HG03342 (cell line): ENCODE results near the gene RNF113B.

Experiments
- ATAC-seq: cut with Tn5 transposase; IDR thresholded peaks from one replicate; pipeline ENCODE4 v1.9.1; 2021; ENCODE audit warnings: mild to moderate bottlenecking, moderate library complexity; ENCODE audit not compliant: unreplicated experiment

RNF113B gene

GRCh38 chr13:98176777-98177608 lies at the start of gene RNF113B:
TSS of gene RNF113B (minus strand) at chr13:98177269. CDS start at chr13:98177236, 33 bp downstream.
- ATAC-seq = no peak

DNA sequence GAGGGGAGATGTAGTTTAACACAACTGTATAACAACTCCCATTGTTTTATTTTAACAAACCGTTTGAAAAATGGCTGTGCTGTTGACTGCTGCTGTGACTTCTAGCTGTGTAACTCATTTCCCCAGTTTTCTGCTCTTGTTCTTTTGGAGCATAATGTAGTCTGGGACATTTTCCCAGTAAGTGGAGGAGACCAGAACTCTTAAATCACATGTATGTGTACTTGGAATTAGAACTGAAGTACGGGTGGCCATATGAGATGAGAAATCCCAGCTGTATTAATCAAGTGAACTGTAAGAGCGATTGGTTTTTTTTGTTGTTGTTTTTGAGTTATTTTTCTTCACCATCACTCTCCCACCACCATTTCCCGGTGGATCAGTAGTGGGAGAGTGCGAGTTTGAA lies 49.4 kb upstream of the RNF113B start:
- ATAC-seq = no peak

DNA sequence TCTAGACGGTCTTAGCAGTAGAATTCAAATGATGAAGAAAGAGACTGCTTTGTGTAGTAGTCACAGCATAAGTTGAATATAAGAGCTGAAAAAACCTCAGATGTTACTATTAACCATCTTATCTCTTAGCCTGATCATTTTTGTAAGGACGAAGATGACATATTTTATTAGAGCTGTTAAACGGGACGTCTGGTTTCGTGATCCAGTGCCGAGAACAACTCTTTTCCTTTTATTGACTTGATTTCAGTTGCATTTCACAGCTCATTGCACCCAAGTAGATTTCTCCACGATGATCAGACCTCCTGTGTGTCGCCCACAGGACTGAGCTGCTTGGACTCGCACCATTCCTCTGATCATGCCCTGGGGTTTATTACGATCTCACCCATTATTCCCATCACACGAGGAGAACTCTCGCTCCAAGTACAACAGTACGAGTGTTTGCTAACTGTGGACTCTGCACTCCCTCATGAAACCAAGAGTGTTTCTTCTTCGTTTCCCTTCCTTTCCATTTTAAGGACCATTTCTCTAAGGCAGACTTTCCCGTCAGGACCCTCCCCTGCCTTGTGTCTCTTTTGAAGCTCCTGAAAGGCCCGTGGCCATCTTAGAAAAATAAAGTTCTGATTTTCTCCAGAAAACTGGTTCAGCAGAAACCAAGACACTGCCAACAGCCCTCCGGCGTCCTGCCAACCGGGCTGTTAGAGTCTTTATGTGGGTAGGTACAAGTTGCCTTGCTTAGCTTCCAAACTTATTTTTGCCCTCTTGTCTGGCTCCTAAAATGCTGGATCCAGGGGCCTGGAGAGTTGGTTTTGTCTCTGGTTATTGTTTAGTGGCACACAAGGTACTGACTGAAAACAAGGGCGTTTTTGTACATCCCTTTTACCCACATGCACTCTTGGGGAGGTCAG lies 48.2 kb upstream of the RNF113B start:
- ATAC-seq = no peak

- ATAC-seq = no peak
Observed at GRCh38 chr13:98224557-98224956, 47.5 kb upstream of the RNF113B start.

DNA sequence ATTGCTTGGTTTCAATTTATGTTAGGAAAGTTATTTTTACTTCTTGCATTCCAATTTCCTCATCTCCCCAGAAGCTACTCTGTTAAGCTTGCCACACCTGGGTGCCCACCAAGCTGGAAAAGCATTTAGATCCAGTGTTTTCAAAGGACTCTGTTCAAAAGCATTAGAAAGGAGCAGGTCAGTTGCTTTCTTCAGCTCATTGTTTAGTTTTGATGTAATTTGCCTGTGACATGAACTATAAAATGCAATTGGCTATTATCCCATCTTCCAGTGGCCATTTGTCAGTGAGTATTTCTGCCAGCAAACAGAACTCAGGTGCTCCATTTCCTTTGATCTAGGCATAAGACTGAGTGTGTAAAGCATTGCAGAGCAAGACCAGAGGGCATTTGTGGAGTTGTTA lies 46.7 kb upstream of the RNF113B start:
- no peak for ATAC-seq

DNA sequence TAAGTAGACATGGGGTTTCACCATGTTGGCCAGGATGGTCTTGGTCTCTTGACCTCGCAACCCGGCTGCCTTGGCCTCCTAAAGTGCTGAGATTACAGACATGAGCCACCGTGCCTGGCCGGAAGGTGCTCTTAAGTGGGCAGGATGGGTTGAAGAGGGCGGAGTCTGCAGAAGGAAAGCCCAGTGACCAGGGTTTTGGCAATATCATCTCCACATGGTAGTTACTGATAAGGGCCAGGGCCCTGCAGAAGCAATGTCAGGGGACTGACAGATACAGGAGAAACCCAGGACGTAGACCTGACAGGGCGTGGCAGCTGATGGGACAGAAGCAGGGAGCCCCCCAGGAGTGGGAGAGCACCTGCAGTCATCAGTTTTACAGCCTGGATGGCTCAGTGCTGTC lies 45.7 kb upstream of the RNF113B start:
- ATAC-seq = no peak

DNA sequence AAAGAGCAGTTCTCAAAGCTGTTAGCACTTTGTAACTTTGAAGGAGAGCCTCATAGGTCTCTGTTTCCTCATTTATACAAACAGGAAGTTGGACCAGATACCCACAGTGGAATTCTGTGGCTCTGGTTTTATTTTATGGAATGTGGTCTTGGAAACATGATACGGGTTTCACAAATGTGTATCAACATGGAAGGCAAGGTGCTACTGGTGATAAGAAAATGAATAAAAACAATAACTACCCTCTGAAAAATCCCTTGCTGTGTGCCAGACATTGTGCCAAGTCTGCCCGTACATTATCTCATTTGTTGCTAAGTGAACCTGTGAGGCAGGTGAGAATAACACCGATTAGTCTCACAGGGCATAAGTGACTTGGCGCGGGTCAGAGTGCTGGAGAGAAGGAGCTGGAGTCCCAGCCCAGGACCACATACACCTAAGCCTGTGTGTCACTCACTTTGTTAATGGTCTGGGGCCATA lies 45.0 kb upstream of the RNF113B start:
- ATAC-seq = no peak

DNA sequence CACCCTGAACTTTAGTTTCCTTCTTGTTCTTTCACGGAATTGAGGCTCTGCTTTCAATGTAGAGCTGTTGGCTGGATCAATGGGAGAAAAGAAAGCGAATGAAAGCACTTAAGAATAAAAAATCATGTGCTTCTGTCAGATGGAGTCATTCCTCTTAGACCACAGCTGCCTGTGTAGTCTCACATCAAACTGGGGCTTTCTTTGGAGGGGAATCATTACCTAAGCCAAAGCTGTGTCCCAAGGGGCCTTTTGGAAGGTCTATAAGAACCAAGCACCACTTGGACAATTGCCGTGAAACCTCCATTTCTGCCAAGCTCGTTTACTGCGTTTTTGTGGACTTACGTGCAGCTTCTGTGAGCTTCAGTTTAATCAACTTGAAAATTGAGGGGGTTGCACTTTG lies 44.2 kb upstream of the RNF113B start:
- no peak for ATAC-seq

DNA sequence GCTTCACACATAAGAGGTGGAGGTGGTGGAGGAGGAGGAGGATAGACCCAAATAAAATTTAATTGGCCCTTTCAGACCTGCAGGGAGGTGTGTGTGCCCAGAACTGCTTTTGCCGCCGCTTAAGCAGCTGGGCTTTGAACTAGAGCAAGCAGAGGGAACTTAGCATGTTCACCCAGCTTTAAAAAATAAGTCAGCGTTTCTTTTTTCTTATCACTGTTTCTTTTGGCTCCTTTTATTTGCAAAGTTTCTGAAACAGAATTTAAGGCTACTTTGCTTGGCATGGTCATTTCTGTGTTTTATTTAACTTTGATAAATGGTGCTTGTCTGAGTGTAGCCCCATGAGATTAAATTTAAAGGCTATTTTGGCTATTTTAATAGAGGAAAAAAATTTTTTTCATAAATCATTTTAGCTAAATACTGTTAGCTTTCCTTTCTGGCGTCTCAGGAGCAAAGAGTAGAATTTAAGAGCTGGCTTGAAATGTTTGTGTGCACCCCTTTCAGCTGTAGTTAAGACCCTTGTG lies 43.3 kb upstream of the RNF113B start:
- no peak for ATAC-seq

DNA sequence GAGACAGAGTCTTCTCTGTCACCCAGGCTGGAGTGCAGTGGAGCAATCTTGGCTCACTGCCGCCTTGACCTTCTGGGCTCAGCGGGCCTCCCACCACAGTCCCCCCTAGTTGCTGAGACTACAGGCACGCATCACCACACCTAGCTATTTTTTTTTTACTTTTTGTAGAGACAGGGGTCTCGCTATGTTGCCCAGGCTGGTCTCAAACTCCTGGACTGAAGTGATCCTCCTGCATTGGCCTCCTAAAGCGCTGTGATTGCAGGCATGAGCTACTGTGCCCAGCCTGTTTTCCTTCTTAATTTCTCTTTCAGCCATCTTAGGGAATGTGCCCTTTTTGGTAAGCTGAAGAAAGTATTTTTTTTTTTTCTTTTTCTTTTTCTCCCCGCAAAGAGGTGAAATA lies 42.6 kb upstream of the RNF113B start:
- ATAC-seq = no peak

DNA sequence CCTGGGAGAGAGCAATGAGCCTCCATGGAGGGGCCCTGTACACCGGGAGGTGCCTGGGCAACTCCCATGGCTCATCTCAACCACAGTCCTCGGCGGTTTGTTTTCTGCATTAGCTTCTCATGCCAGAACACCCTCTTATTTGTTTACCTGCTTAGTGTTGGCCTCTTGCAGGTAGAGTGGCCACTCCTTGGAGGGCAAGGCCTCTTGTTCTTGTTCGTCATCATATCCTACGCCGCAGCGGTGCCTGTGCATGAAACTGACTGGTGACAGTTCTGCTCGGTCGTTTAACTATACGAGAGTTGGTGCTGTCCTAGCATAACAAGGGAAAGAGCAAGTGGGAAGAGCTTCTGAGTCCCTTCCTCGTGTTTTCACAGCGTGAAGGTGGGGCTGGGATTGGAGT lies 40.5 kb upstream of the RNF113B start:
- ATAC-seq = no peak

DNA sequence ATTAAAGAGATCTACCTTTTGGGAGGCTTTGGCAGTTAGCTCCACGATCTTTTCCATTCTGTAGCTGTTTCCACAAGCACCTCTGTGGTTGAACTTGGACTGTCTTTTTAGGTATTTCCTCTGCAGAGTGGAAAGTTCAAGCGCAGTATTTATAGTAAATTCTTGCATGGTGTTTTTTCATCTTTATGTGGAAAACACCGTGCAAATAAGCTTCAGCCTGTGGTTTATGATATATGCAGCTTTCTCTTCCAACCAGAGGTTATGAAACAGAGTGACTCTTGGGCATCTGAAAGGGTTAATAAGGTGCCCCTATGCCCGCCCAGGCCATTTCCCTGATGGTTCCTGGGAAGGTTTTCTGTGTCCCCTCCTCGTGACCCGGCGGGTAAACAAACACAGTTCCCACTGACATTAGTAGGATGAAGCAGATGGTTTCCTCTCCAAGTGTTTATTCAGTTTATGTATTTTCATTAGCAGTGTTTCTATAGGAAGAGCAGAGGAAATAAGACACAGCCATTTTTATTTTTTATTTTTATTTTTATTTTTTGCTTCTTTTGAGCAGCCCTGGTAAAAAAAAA lies 39.7 kb upstream of the RNF113B start:
- no peak for ATAC-seq

DNA sequence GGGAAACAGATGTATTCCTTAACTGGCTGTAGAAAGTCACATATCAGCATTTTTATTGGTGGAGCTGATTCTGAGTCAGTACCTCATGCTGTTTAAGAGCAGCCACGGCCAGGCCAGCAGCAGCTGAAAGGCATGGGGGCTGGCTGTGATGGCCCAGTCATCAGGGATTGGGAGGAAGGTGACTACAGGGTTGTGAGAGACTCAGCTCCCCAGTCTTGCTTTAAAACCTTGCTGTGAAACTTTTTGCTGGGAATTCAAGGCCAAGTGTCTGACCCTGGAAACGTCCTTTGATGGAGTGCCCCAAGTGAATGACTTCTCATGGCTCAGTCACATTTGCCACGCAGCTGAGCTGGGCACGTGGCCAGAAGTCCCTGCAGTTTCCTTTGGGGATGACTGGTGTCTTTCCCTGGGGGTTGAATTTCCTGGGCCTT lies 39.1 kb upstream of the RNF113B start:
- ATAC-seq = no peak

GRCh38 chr13:98215508-98215907 lies 38.4 kb upstream of the RNF113B start:
- ATAC-seq = no peak

DNA sequence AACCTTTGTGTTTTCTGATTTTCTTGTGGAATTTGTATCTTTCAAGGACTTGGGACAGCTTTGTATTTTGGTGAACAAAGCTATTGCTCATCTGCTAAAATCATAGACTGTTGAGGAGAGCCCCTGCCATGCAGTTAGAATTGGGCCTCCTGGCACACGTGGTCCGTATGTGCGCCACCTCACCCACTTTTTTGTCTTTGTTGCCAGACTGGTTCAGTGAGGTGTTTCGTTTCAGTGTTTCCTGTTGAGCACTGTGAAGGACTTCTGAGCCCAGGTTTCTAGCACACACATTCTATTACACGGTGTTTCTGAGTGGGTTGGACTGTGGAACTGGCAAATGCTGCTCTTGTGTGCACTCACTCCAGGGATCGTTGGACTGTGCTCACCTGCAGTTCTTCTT lies 37.6 kb upstream of the RNF113B start:
- ATAC-seq = no peak

- no peak for ATAC-seq
Observed at GRCh38 chr13:98214008-98214643, 37.1 kb upstream of the RNF113B start.

DNA sequence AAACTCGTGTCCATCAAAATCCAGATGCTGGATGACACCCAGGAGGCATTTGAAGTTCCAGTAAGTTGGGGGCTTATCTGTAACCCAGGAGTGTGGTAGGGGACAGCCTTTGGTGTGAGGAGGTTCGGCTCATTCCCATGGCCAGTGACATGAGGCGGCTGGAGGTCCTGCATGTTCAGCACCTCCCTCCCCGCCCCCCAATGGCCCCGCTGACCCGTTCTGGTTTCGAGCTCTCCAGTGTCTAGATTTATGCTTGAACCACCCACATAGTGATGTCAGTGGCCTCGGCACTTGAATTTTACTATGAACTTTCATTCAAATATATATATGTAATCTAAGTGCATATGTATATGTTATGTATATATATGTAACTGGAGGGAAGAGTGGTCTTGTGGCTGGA lies 36.3 kb upstream of the RNF113B start:
- ATAC-seq = no peak

DNA sequence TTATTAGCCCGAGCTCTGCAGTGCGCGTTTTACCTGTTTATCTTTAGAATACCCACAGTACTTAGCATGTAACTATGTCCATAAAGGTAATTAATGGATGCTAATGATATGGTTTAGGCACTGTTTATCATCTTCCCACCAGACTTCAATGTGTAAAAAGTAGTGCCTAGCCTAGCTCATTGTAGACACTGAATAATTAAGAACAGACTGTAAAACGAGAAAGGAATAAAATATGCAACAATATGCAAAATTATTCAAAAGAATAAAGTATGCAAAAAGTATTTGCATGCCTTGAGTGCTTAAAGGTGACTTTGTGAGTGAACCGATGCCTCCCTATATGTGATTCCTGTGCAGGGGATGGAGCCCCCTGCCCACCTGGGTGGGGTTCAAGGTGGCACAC lies 35.7 kb upstream of the RNF113B start:
- no peak for ATAC-seq

DNA sequence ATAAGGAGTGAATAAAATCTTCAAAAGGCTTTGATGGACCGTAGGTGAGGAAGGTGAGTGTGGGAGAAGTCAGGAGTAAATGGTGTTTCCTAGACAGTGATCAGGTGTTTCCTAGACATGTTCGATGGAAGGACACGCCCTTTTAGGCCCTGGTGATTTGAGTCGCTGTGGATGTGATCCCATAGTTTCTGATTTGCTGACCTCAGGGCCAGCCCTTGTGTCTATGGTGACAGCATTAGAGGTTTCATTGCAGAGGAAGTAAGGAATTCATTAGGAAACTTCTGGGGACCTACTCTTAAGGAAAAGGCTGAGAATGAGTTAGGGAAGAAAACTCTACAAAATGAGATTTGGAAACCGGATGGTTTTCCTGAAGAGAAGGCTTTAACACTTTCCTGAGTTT lies 31.5 kb upstream of the RNF113B start:
- ATAC-seq = no peak

GRCh38 chr13:98207416-98207815 lies 30.3 kb upstream of the RNF113B start:
- ATAC-seq = no peak

DNA sequence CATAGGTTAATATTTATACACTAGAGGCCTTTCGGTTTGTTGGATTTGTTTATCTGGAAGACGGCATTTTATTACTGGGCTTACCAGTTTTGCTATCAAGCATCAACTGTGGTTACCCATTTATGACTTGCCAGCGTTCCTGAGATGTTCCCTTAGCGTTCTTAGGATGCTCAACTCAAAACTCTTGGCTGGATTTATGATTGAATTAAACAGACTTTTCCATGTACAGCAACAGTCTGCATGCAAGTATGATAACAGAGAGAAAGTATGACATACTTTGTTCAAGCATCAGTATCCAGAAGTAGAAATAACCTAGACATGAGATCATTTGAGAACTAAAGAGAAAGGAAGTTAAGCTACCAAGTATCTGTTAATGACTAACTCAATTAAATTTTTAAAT lies 29.9 kb upstream of the RNF113B start:
- no peak for ATAC-seq
